ENCODE data around the gene RABEP1.

DNA sequence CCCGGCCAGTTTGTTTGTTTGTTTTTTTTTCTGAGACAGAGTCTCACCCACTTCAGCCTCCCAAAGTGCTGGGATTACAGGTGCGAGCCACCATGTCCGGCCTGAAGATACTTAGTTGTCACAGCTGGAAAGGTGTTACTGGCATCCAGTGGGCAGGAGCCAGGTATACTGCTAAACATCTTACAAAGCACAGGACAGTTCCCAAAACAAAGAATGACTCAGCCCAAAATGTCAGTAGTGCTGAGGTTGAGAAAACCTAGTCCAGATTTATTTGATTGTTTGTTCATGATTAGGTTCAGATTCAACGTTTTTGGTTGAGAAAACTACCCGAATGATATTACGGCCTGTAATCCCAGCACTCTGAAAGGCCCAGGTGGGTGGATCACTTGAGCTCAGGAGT, 18.6 kb upstream of the RABEP1 start:
- no peak for TF ChIP-seq POLR2A (IDR thresholded peaks at IDR 0.05)
- TF ChIP-seq CTCF (IDR thresholded peaks at IDR 0.05) = no peak

All from uterus (tissue), 2 donors.